GM12872 (cell line): Measurements from ENCODE around the gene CEP63.

Experiments used
- CTCF ChIP-seq: IDR thresholded peaks from 3 replicates; pipeline ENCODE4 v1.5.1; 2011; ENCODE audit warnings: low read depth, mild to moderate bottlenecking, low read length, moderate library complexity; ENCODE audit not compliant: insufficient read depth

CEP63 gene

GRCh38 chr3:134618478-134619300 lies 132.8 kb downstream of the CEP63 start:
- no peak for TF ChIP-seq CTCF

- no peak for TF ChIP-seq CTCF
Observed at GRCh38 chr3:134619301-134619615, 133.4 kb downstream of the CEP63 start.

GRCh38 chr3:134619884-134620445 lies 134.1 kb downstream of the CEP63 start:
- no peak for TF ChIP-seq CTCF

- no peak for TF ChIP-seq CTCF
Observed at GRCh38 chr3:134620476-134621115, 134.7 kb downstream of the CEP63 start.

GRCh38 chr3:134621854-134622253 lies 136.0 kb downstream of the CEP63 start:
- no peak for TF ChIP-seq CTCF

GRCh38 chr3:134622806-134623365 lies 137.0 kb downstream of the CEP63 start:
- no peak for TF ChIP-seq CTCF

- no peak for TF ChIP-seq CTCF
Observed at GRCh38 chr3:134623615-134624245, 137.9 kb downstream of the CEP63 start.
